Right lobe of liver (tissue), 4 donors: ENCODE measurements around the gene TEX55.

Experiments used
- POLR2A ChIP-seq: fragments of 450-650 bp; IDR thresholded peaks from one replicate; pipeline ENCODE4 v1.6.1; 2017; ENCODE audit warnings: antibody characterized with exemption, mild to moderate bottlenecking
- TF ChIP-seq, protein P1 (sequence below), 4 donors: fragments of 200-600 bp in 3 of 4; fragments of 450-650 bp in 1 of 4; IDR thresholded peaks; one replicate each; pipeline versions ENCODE4 v1.5.1 to v1.8.0; 2016 to 2022; ENCODE audit warnings: antibody characterized with exemption in 4 of 4, mild to moderate bottlenecking in 2 of 4
- donor health status: DM: no; HTN: no; CAD: no.
- donor health status: DM: no; HTN: no; CAD: no.
- donor health status: DM: no; HTN: yes; CAD: no.

- TF ChIP-seq, protein P1, sequence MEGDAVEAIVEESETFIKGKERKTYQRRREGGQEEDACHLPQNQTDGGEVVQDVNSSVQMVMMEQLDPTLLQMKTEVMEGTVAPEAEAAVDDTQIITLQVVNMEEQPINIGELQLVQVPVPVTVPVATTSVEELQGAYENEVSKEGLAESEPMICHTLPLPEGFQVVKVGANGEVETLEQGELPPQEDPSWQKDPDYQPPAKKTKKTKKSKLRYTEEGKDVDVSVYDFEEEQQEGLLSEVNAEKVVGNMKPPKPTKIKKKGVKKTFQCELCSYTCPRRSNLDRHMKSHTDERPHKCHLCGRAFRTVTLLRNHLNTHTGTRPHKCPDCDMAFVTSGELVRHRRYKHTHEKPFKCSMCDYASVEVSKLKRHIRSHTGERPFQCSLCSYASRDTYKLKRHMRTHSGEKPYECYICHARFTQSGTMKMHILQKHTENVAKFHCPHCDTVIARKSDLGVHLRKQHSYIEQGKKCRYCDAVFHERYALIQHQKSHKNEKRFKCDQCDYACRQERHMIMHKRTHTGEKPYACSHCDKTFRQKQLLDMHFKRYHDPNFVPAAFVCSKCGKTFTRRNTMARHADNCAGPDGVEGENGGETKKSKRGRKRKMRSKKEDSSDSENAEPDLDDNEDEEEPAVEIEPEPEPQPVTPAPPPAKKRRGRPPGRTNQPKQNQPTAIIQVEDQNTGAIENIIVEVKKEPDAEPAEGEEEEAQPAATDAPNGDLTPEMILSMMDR (IDR thresholded peaks at IDR 0.05): no peak
- no peak for TF ChIP-seq POLR2A
These were observed 25.5 kb upstream of the TEX55 start for GRCh38 chr3:119120480-119120879.
